Fibroblast of upper back skin (primary cell): ENCODE measurements around the gene RPS10.
"Not testable (repeated sequence)": the region's sequence is repeated elsewhere in the genome, so short reads cannot be mapped to it uniquely, and the experiment has no call there.

Experiments used
- DNase-seq: peaks from one replicate; pipeline ENCODE4 v3.0.0-alpha.2; 2013

The RPS10 gene

GRCh38 chr6:34447386-34447785 lies 21.5 kb upstream of the RPS10 start:
- no peak for DNase-seq

- DNase-seq: no peak
These were observed 19.5 kb upstream of the RPS10 start for GRCh38 chr6:34445313-34445860.

DNA sequence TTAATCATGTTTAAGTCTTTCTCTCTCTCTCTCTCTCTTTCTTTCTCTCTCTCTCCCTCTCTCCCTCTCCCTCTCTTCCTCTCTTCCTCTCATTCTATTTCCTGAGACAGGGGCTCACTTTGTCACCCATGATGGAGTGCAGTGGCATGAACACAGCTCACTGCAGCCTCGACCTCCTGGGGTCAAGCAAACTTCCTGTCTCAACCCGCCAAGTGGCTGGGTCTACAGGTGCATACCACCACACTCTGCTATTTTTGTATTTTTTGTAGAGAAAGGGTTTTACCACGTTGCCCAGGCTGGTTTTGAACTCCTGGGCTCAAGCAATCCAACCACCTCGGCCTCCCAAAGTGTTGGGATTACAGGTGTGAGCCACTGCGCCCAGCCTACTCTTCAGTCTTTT lies 15.7 kb upstream of the RPS10 start:
- no peak for DNase-seq

- no peak for DNase-seq
These were observed 13.6 kb upstream of the RPS10 start for GRCh38 chr6:34439442-34439841.

- no peak for DNase-seq
These were observed 12.8 kb upstream of the RPS10 start for GRCh38 chr6:34438705-34439104.

- no peak for DNase-seq
These were observed 11.7 kb upstream of the RPS10 start for GRCh38 chr6:34437644-34437970.

DNA sequence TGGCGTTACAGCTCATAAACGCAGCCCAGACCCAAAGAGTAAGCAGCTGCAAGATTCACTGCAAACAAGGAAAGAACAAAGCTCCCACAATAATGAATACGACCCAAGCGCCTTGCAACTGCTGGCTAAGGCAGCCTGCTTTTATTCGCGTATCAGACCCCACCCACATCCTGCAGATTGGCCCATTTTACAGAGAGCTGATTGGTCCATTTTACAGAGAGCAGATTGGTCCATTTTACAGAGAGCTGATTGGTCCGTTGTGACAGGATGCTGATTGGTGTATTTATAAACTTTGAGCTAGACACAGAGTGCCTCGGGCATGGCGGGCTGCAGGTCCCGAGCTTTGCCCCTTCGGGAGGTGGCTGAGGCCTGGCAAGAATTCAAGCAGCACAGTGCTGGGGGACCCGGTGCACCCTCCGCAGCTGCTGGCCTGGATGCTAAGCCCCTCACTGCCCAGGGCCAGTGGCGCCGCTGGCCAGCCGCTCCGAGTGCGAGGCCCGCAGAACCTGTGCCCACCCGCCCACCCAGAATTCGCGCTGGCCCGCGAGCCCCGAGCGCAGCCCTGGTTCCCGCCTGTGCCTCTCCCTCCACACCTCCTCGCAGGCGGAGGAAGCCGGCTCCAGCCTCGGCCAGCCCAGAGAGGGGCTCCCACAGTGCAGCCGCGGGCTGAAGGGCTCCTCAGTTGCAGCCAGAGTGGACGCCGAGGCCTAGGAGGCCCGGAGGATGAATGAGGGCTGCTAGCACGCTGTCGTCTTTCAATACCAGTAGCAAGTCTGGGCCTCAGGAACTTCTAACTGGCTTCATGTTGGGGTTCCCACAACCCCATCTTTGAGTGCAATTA lies 11.2 kb upstream of the RPS10 start:
- DNase-seq: no peak

- no peak for DNase-seq
These were observed 10.0 kb upstream of the RPS10 start for GRCh38 chr6:34435916-34436315.

- no peak for DNase-seq
These were observed 754 bp downstream of the RPS10 start for GRCh38 chr6:34425132-34425497.

DNA sequence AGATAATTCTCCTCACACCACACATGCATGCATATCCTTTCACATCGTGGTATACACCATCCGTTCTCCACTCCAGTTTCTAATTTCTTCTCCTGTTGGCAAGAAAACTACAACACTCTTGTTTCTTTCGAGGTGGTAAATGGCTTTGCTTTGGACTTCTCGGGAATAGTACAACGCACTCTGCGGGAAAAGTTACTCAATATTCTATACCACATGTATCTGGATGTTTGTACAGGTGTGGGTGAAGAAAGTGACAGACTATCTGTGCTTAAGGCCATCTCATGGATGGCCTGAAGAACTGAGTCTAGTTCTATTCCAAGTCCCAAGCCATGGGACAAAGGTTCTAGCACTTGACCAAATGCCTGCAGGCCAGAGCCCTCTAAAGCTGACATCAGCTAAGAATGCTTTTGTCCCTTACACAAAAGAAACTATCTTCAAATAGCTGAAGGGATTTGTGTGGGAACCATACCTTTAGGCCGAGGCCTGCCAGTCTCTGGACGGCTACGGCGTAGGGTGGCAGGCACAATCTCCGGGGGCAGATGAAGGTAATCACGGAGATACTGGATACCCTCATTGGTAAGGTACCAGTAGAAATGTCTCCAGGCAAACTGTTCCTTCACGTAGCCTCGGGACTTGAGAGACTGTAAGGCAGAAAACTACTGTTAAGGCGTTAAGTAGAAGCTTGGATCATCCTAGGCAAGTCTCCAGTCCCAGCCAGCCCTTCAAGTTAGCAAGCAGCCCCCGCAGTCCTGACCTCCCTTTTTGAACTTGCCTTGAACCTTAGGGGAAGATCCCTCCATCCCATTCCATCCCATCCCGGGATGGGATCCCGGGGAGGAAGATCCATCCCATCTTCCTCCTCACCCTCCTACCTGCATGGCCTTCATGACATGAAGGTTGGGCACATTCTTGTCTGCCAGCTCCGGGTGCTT lies 1.4 kb downstream of the RPS10 start:
- no peak for DNase-seq

- no peak for DNase-seq
These were observed 2.6 kb downstream of the RPS10 start for GRCh38 chr6:34423254-34423653.

DNA sequence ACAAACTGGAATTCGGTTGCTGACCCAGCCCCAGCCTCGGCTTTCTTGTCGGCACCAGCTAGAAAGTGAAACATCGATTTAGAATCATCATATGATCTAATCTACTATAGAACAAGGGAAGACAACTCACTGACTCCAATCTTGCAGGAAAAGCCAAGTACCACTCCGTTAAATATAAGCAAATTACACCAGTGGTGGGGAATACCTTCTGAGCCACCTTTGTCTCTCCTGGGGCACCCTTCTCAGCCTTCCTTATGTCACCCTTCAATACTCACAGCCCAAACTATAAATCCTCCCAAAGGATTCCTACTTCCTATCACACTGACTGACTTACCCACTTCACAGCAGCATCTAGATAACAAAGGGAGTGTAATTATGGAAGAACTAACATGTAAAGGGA lies 7.5 kb downstream of the RPS10 start:
- DNase-seq: no peak

DNA sequence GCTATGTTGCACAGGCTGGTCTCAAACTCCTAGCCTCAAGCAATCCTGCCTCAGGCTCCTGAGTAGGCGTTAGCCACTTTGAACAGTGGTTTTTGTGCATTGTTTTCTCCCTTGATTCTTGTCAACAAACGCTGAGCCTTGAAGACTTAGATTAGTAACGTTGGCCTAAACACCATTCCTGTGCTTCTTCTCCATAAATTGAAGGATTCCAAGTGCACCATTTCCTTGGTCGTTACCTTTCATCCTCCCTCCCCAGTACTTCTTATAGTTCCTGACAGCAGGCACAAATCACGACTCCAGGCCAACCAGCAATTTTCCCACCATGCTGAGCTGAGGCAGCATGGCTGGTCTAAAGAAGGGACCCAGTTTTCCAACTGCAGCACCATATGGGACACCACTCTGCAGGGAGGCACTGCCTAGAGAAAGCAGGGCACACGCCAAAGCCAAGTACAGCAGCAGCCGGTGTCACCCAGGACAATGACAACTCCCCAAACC lies 8.9 kb downstream of the RPS10 start:
- DNase-seq: no peak

GRCh38 chr6:34414999-34415858 lies 10.6 kb downstream of the RPS10 start:
- DNase-seq: peak; percentile 60

DNA sequence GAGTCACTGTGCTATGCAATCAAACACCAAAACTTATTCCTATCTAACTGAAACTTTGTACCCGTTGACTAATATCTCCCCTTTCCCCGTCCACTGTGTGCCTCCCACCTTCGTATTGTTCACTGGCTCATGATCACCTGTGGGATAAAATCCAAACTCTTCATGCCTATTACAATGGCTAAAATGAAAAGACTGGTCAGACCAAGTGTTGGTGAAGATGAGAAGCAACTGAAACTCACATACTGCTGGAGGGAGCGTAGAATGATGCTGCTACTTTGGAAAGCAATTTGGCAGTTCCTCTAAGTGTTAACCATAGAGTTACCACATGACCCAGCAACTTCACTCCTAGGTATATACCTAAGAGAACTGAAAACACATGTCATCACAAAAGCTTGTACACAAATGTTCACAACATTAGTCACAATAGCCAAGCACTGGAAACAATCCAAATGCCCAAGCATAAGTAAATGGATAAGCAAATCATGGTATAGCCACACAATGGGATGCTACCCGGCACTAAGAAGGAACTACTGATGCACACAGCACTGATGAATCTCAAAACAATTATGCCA lies 13.1 kb downstream of the RPS10 start:
- DNase-seq: no peak

GRCh38 chr6:34412016-34412415 lies 13.9 kb downstream of the RPS10 start:
- no peak for DNase-seq

DNA sequence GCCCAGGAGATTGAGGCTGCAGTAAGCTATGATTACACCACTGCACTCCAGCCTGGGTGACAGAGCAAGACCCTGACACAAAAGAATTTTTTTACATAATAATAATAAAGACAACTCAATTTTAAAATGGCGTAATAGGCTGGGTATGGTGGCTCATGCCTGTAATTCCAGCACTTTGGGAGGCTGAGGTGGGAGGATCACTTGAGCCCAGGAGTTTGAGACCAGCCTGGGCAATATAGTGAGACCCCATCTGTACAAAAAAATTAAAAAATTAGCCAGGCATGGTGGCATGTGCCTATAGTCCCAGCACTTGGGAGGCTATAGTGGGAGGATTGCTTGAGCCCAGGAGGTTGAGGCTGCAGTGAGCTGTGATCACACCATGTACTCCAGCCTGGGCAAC lies 18.0 kb downstream of the RPS10 start:
- not testable (repeated sequence) for DNase-seq

DNA sequence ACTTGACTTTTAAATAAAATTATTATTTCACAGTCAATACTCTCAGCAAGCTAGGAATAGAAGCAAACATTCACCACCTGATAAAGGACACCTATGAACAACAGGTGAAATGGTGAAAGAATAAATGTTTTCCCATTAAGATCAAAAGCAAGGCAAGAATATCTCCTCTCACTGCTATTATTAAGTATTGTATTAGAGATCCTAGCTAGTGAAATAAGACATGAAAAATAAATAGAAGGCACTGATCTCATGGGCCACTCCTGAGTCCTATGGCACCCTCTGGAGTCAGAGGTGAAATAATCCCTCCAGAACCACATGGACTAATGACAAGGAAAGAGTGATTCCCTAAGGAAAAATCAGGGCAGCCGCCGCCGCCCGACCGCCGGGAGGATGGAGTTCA lies 29.4 kb downstream of the RPS10 start:
- DNase-seq: no peak

GRCh38 chr6:34393966-34394305 lies 31.9 kb downstream of the RPS10 start:
- no peak for DNase-seq

GRCh38 chr6:34393191-34393965 lies 32.5 kb downstream of the RPS10 start:
- DNase-seq: no peak

DNA sequence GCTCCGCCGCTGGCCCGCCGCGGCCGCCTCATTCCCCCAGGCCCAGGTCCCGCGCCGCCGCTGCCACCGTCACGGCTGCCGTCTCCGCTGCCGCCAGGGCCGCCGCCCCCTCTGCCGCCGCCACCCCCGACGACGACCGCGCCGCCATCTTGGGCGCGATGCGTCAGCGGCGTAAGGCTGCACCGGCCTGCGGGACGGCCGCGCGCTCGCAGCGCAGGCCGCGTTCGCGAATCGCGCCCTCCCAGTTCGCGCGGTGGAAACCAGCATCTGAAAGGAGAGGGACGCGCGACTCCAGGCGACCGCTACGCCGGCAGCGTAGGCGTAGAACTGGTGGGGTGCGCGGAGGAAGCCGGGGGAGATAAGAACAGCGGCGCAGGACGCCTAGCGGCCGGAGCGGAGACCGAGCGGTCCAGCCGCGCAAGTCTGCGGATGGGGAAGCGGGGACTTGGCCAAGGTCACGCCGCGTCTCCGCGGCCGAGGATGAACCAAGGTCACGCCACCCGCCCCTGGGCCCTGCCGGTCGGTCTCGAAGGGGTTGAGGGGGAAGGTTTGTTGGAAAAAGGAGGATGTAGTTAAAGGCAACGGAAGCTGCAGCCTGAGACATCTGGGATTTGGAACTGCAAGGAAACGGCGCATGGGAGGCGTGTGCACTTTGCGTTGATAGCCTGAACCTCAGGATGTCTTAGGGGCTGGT lies 33.2 kb downstream of the RPS10 start, which contains the start of gene NUDT3:
Gene NUDT3 (minus strand): TSS at position 173 of the 694 bp plus-strand sequence. CDS start 307 bp downstream, outside the sequence.
- peak; percentile 89 for DNase-seq
